Hepatocyte (in vitro differentiated cells): ENCODE data around the gene FUCA2. TPM values are rescaled to one million over a fixed set of nuclear protein-coding genes. Genes with fewer than 3 reads are reported as not detected.

Experiments used
- DNase-seq: peaks from one replicate; pipeline ENCODE4 v3.0.0-alpha.2; 2016; ENCODE audit warnings: low spot score
- H2AFZ ChIP-seq: fragments of 200-600 bp; sonication (generic); 2 replicates; pipeline ENCODE4 v1.6.0; 2016; ENCODE audit warnings: antibody characterized with exemption, mild to moderate bottlenecking
- H3K27ac ChIP-seq: fragments of 200-600 bp; sonication (generic); 2 replicates; pipeline ENCODE4 v1.5.1; 2016; ENCODE audit warnings: mild to moderate bottlenecking
- H3K27me3 ChIP-seq: fragments of 200-600 bp; sonication (generic); 2 replicates; pipeline ENCODE4 v1.6.1; 2016
- H3K36me3 ChIP-seq: fragments of 200-600 bp; sonication (generic); replicated peaks from 2 replicates; pipeline ENCODE4 v1.5.1; 2016; ENCODE audit warnings: low read depth; ENCODE audit not compliant: insufficient read depth
- H3K4me1 ChIP-seq: fragments of 200-600 bp; sonication (generic); 2 replicates; pipeline ENCODE4 v1.5.1; 2016; ENCODE audit warnings: mild to moderate bottlenecking, moderate library complexity; ENCODE audit not compliant: insufficient read depth
- H3K4me2 ChIP-seq: fragments of 200-600 bp; sonication (generic); 2 replicates; pipeline ENCODE4 v1.6.0; 2016
- H3K4me3 ChIP-seq: fragments of 200-600 bp; sonication (generic); 2 replicates; pipeline ENCODE4 v1.5.1; 2016; ENCODE audit warnings: mild to moderate bottlenecking
- H3K79me2 ChIP-seq: fragments of 200-600 bp; sonication (generic); 2 replicates; pipeline ENCODE4 v1.6.0; 2017; ENCODE audit warnings: mild to moderate bottlenecking
- H3K9me2 ChIP-seq: fragments of 200-600 bp; sonication (generic); replicated peaks from 2 replicates; pipeline ENCODE4 v1.6.0; 2017; ENCODE audit warnings: mild to moderate bottlenecking; ENCODE audit not compliant: insufficient read depth
- H3K9me3 ChIP-seq: fragments of 200-600 bp; sonication (generic); 2 replicates; pipeline ENCODE4 v1.5.1; 2016; ENCODE audit warnings: low read depth, mild to moderate bottlenecking
- H4K20me1 ChIP-seq: fragments of 200-600 bp; sonication (generic); 2 replicates; pipeline ENCODE4 v1.6.0; 2016; ENCODE audit warnings: mild to moderate bottlenecking; ENCODE audit not compliant: insufficient read depth, poor library complexity, severe bottlenecking
- CTCF ChIP-seq: fragments of 200-600 bp; sonication (generic); IDR thresholded peaks from 2 replicates; pipeline ENCODE4 v1.5.1; 2016; ENCODE audit warnings: antibody characterized with exemption, mild to moderate bottlenecking; ENCODE audit not compliant: poor library complexity
- EZH2 ChIP-seq: fragments of 200-600 bp; sonication (generic); IDR thresholded peaks from 2 replicates; pipeline ENCODE4 v1.6.1; 2016; ENCODE audit warnings: antibody characterized with exemption, mild to moderate bottlenecking, borderline replicate concordance
- EZH2phosphoT487 ChIP-seq: fragments of 200-600 bp; sonication (generic); IDR thresholded peaks from one replicate; pipeline ENCODE4 v1.6.1; 2018; ENCODE audit warnings: antibody characterized with exemption, mild to moderate bottlenecking, low read depth, moderate library complexity; ENCODE audit not compliant: unreplicated experiment, severe bottlenecking
- WGBS: methylation state at CpG from one replicate; pipeline ENCODE4 v1.1.6; 2016; ENCODE audit warnings: low lambda C conversion rate; ENCODE audit errors: missing lambda C conversion rate; 5-methylcytosine and 5-hydroxymethylcytosine counted together
- polyA plus RNA-seq: library from polyadenylated mRNA; unstranded; fragments of >200 nt; fragmentation: Nextera tagmentation; extraction: Ambion mirVana; gene quantifications from 2 replicates; pipeline ENCODE4 v1.2.1, GENCODE V29; 2016
- total RNA-seq: library from RNA; depleted of rRNA; stranded (reverse); fragments of >200 nt; gene quantifications from 2 replicates; pipeline ENCODE4 v1.2.3, GENCODE V29; 2014

FUCA2 gene
- total and polyA plus RNA-seq, 2 experiments from 2014 or later = 117 to 142 TPM

- Histone ChIP-seq H3K36me3 (no peaks in the 10 kb centered on the region), H3K27me3 (no peaks in the 10 kb centered on the region), H3K27ac (no peak overlapping the region), H3K79me2 (no peaks in the 10 kb centered on the region), H3K9me2 (no peaks in the 10 kb centered on the region), H3K4me2 (no peak overlapping the region), H3K4me3 (no peak overlapping the region), H3K4me1 (no peaks in the 10 kb centered on the region), H3K9me3 (no peaks in the 10 kb centered on the region), H2AFZ (no peak overlapping the region), H4K20me1 (no peaks in the 10 kb centered on the region)
- no peak for TF ChIP-seq EZH2
- TF ChIP-seq CTCF = no peak
- no peak for TF ChIP-seq EZH2phosphoT487
- DNase-seq = no peak
- 93% methylated on average over 3 of the region's 3 CpGs for WGBS
Measured at GRCh38 chr6:143486752-143487151, 24.8 kb downstream of the FUCA2 start.

- H3K36me3 ChIP-seq = no peaks in the 10 kb centered on the region
- no peaks in the 10 kb centered on the region for H3K9me3 ChIP-seq
- H3K27ac ChIP-seq = no peak overlapping the region
- no peaks in the 10 kb centered on the region for H4K20me1 ChIP-seq
- TF ChIP-seq EZH2 = no peak
- TF ChIP-seq CTCF = no peak
- TF ChIP-seq EZH2phosphoT487 = no peak
- no peaks in the 10 kb centered on the region for H3K79me2 ChIP-seq
- no peaks in the 10 kb centered on the region for H3K9me2 ChIP-seq
- no peaks in the 10 kb centered on the region for H3K27me3 ChIP-seq
- no peaks in the 10 kb centered on the region for H3K4me1 ChIP-seq
- H3K4me2 ChIP-seq = no peak overlapping the region
- H2AFZ ChIP-seq = no peak overlapping the region
- DNase-seq = no peak
- 86% methylated on average over 2 of the region's 2 CpGs for WGBS
- no peak overlapping the region for H3K4me3 ChIP-seq
Measured at GRCh38 chr6:143485967-143486366, 25.6 kb downstream of the FUCA2 start.

- Histone ChIP-seq H3K9me3 (no peaks in the 10 kb centered on the region), H2AFZ (no peak overlapping the region), H3K27ac (no peak overlapping the region), H4K20me1 (no peaks in the 10 kb centered on the region), H3K4me2 (no peak overlapping the region), H3K36me3 (no peaks in the 10 kb centered on the region), H3K9me2 (no peaks in the 10 kb centered on the region), H3K4me3 (no peak overlapping the region), H3K79me2 (no peaks in the 10 kb centered on the region), H3K27me3 (no peaks in the 10 kb centered on the region), H3K4me1 (no peaks in the 10 kb centered on the region)
- TF ChIP-seq CTCF (no peak), EZH2phosphoT487 (no peak), EZH2 (no peak)
- DNase-seq = no peak
- 88% methylated on average over 2 of the region's 2 CpGs for WGBS
Measured at GRCh38 chr6:143482593-143482992, 28.9 kb downstream of the FUCA2 start.

- H2AFZ ChIP-seq = no peak overlapping the region
- H3K27ac ChIP-seq = no peak overlapping the region
- no peaks in the 10 kb centered on the region for H3K9me2 ChIP-seq
- no peaks in the 10 kb centered on the region for H3K9me3 ChIP-seq
- no peaks in the 10 kb centered on the region for H3K79me2 ChIP-seq
- H3K4me1 ChIP-seq = no peaks in the 10 kb centered on the region
- no peaks in the 10 kb centered on the region for H3K36me3 ChIP-seq
- H4K20me1 ChIP-seq = no peaks in the 10 kb centered on the region
- WGBS = 98% methylated on average over 3 of the region's 3 CpGs
- no peak overlapping the region for H3K4me3 ChIP-seq
- no peaks in the 10 kb centered on the region for H3K27me3 ChIP-seq
- TF ChIP-seq CTCF (no peak), EZH2 (no peak), EZH2phosphoT487 (no peak)
- DNase-seq = no peak
- H3K4me2 ChIP-seq = no peak overlapping the region
Measured at GRCh38 chr6:143478479-143479062, 32.9 kb downstream of the FUCA2 start.
